Subcutaneous adipose tissue (tissue), 4 donors: ENCODE results near the gene CLDN24. TPM values are rescaled to one million over a fixed set of nuclear protein-coding genes. Genes with fewer than 3 reads are reported as not detected.

ENCODE experiments used
- CTCF ChIP-seq: fragments of 450-650 bp; IDR thresholded peaks from one replicate; pipeline ENCODE4 v1.5.1; 2016; ENCODE audit warnings: low read depth, mild to moderate bottlenecking, control low read depth, antibody characterized with exemption, moderate library complexity
- total RNA-seq, 4 donors: library from RNA; depleted of rRNA; stranded (reverse); fragments of >200 nt; gene quantifications; one replicate each; pipeline ENCODE4 v1.1.0, GENCODE V29; 2016

The CLDN24 gene
- total RNA-seq, 4 donors from 2014 or later: 1.5 TPM; not detected in 3

GRCh38 chr4:183318656-183319055 lies 3.6 kb downstream of the CLDN24 start:
- no peak for TF ChIP-seq CTCF

GRCh38 chr4:183314806-183315205 lies 7.4 kb downstream of the CLDN24 start:
- no peak for TF ChIP-seq CTCF

- no peak for TF ChIP-seq CTCF
These were observed 7.9 kb downstream of the CLDN24 start for GRCh38 chr4:183314336-183314735.

- no peak for TF ChIP-seq CTCF
These were observed 9.4 kb downstream of the CLDN24 start for GRCh38 chr4:183312841-183313240.

- TF ChIP-seq CTCF: no peak
These were observed 15.4 kb downstream of the CLDN24 start for GRCh38 chr4:183306811-183307210.

GRCh38 chr4:183304538-183304937 lies 17.7 kb downstream of the CLDN24 start:
- TF ChIP-seq CTCF: no peak

- no peak for TF ChIP-seq CTCF
These were observed 18.2 kb downstream of the CLDN24 start for GRCh38 chr4:183304067-183304466.

GRCh38 chr4:183303301-183303700 lies 18.9 kb downstream of the CLDN24 start:
- TF ChIP-seq CTCF: no peak
